Measurements from ENCODE around the gene PTMS. TPM values are rescaled to one million over a fixed set of nuclear protein-coding genes. Genes with fewer than 3 reads are reported as not detected.

The PTMS gene
- total and polyA plus RNA-seq, 2 donors (not counting 3 experiments of a cell fraction or from before 2014, with no cell fraction given): 555 to 661 TPM

- Histone ChIP-seq H3K36me3 (ENCODE audit: control insufficient read depth in 2 of 2, extremely low read depth in 1 of 2, insufficient read depth in 2 of 2, low read length in 2 of 2) (no peaks in the 10 kb centered on the region), H3K4me2 (ENCODE audit: insufficient read depth, low read length) (no peak overlapping the region), H3K9me1 (replicated peaks; ENCODE audit: control insufficient read depth, extremely low read depth, insufficient read depth, low read length) (no peaks in the 10 kb centered on the region), H3K27me3 (ENCODE audit: control insufficient read depth in 2 of 2, insufficient read depth in 2 of 2, low read length in 2 of 2) (peaks cover 10 to 11% of the 10 kb centered on the region in 2 experiments), H3K4me3 (replicated peaks in 1 of 3; ENCODE audit: insufficient read depth in 1 of 3, low read depth in 1 of 3, low read length in 3 of 3) (no peak overlapping the region), H3K4me1 (ENCODE audit: control insufficient read depth, extremely low read depth, insufficient read depth, low read length) (no peaks in the 10 kb centered on the region), H2AFZ (ENCODE audit: low read depth, low read length) (no peak overlapping the region), H3K27ac (ENCODE audit: insufficient read depth, low read depth, low read length) (no peak overlapping the region), H4K20me1 (replicated peaks; ENCODE audit: control insufficient read depth, extremely low read depth, insufficient read depth, low read length) (no peaks in the 10 kb centered on the region), H3K9me3 (replicated peaks; ENCODE audit: control insufficient read depth, insufficient read depth, low read length) (no peaks in the 10 kb centered on the region), H3K79me2 (ENCODE audit: control insufficient read depth, insufficient read depth, low read length) (no peaks in the 10 kb centered on the region), H3K9ac (replicated peaks; ENCODE audit: extremely low read depth, insufficient read depth, low read length) (no peak overlapping the region)
- FAIRE-seq (no peak), DNase-seq (ENCODE audit: low read depth, low spot score) (no peak)
- CTCF ChIA-PET: interaction anchor here (2.8 kb wide), 1 partner anchor 42 kb away, joined by 14 read pairs; the partner anchor contains the start of gene MLF2
- TF ChIP-seq, protein P1, sequence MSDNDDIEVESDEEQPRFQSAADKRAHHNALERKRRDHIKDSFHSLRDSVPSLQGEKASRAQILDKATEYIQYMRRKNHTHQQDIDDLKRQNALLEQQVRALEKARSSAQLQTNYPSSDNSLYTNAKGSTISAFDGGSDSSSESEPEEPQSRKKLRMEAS (IDR thresholded peaks at IDR 0.05; ENCODE audit: insufficient read depth, insufficient read length): no peak
- TF ChIP-seq GATA2 (IDR thresholded peaks at IDR 0.05; ENCODE audit: insufficient read depth, insufficient read length, low read depth, low read length): no peak
- no peak for TF ChIP-seq FOS (IDR thresholded peaks at IDR 0.05; ENCODE audit: borderline replicate concordance, insufficient read depth, low read length)
- no peak for TF ChIP-seq MYC (IDR thresholded peaks at IDR 0.05; ENCODE audit: low read depth, low read length)
- TF ChIP-seq JUN (IDR thresholded peaks at IDR 0.05; ENCODE audit: borderline replicate concordance, insufficient read depth, insufficient read length, low read depth): no peak
- TF ChIP-seq POLR2AphosphoS5 (IDR thresholded peaks at IDR 0.05; ENCODE audit: insufficient read depth, low read depth, low read length): no peak
- no peak for TF ChIP-seq POLR2A (IDR thresholded peaks at IDR 0.05; ENCODE audit: low read depth, low read length)
- no peak for TF ChIP-seq EZH2 (IDR thresholded peaks at IDR 0.05; ENCODE audit: borderline replicate concordance, low read depth, low read length, severe bottlenecking)
- TF ChIP-seq CTCF (IDR thresholded peaks at IDR 0.05; ENCODE audit: extremely low read depth in 1 of 2, insufficient read depth in 1 of 2, low read depth in 1 of 2, low read length in 2 of 2): no peak
- intact Hi-C loops (cut with micrococcal nuclease): no loop called here
- BruUV-seq (replicated peaks): no TSS peak
- dilution Hi-C loops (cut with MboI; ENCODE audit: extremely low pct_ligation_motif_present, low sequenced_read_pairs): no loop called here
- POLR2A ChIA-PET: no interaction called here
These were observed 28.9 kb downstream of the PTMS start for GRCh38 chr12:6795088-6795487.
